ENCODE measurements around the gene AGL.

DNA sequence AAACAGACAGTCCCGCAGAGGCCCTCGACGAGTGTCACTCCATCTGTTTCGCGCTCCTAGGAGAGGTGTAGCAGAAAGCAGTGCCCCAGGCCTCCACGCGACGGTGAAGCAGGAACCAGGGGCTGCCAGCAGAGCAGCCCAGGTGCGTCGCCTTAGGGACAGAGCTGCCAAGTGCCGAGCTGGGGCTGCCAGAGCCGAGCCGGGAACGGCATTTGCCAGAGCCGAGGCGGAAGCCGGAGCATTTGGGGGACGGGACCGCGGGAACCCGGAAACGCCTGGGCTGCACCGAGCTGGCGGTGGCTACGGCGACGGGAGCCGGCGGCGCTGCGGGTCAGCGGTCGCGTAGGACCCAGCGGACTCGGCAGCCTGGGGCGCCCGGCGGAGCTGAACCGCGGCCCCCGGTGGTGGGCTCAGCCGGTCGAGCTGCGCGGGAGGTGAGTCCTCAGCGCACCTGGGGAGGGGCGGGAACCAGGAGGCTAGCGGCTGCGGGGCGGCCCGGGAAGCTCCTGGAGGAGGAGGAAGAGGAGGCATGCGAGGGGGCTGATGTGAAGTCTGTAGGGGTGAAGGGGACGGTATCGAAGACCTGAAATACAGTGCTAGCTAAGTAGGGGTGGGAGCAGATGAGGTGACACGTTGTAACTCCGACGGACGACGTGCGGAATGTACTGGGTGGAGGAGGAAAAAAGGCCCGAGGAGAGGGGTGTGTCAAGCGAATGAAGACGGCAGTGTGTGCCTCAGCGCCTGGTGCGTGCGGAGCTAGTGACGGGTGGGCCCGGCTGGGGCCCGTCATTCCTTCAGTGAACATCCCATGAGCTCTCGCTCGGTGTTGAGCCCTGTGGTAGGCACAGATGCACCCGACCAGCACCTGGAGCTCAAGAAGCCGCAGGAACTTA is 119.8 kb downstream of the AGL start, which contains the start of gene SLC35A3:
- TF ChIP-seq, protein P1, sequence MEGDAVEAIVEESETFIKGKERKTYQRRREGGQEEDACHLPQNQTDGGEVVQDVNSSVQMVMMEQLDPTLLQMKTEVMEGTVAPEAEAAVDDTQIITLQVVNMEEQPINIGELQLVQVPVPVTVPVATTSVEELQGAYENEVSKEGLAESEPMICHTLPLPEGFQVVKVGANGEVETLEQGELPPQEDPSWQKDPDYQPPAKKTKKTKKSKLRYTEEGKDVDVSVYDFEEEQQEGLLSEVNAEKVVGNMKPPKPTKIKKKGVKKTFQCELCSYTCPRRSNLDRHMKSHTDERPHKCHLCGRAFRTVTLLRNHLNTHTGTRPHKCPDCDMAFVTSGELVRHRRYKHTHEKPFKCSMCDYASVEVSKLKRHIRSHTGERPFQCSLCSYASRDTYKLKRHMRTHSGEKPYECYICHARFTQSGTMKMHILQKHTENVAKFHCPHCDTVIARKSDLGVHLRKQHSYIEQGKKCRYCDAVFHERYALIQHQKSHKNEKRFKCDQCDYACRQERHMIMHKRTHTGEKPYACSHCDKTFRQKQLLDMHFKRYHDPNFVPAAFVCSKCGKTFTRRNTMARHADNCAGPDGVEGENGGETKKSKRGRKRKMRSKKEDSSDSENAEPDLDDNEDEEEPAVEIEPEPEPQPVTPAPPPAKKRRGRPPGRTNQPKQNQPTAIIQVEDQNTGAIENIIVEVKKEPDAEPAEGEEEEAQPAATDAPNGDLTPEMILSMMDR (IDR thresholded peaks at IDR 0.05): no peak
- no peak for TF ChIP-seq EZH2 (IDR thresholded peaks at IDR 0.05)

Data from neural progenitor cell (in vitro differentiated cells).